ENCODE measurements around the gene CGB2.

GRCh38 chr19:49067554-49067953 is 35.9 kb downstream of the CGB2 start:
- TF ChIP-seq POLR2A (IDR thresholded peaks at IDR 0.05) (no peak), CTCF (IDR thresholded peaks at IDR 0.05 in 8 of 11, conservative IDR thresholded peaks at IDR 0.05 in 3 of 11) (no peak), POLR2AphosphoS5 (IDR thresholded peaks at IDR 0.05) (no peak)
